ENCODE data around the gene TRMT13. TPM values are rescaled to one million over a fixed set of nuclear protein-coding genes. Genes with fewer than 3 reads are reported as not detected.

TRMT13 gene
- total RNA-seq = 10 to 100 TPM; 33.7 to 33.9 TPM

- Histone ChIP-seq H3K4me3 (peak within 1 kb of the TSS; percentile 61 to 88), H3K27ac (peak within 1 kb of the TSS in 3 of 4 donors; percentile 55 to 78 (median 71)), H3K27me3 (no peaks in the 10 kb centered on the region), H3K36me3 (replicated peaks in 1 of 2; ENCODE audit: insufficient read depth in 1 of 2, low read depth in 2 of 2) (peaks cover 2 to 8% of the 10 kb centered on the region in 2 donors), H3K9me3 (no peaks in the 10 kb centered on the region), H3K4me1 (peaks cover 23% of the 10 kb centered on the region)
- ATAC-seq (peak; percentile 99), DNase-seq (peak; percentile 94 to 98 (median 96))
- intact Hi-C loops (cut with DNase I) = loop anchor here (10.0 kb wide), 1 partner anchor 142 kb away; no protein-coding TSS in a partner anchor
- WGBS, 2 donors = 0% methylated on average over 36 to 57 of the region's 57 CpGs
- TF ChIP-seq POLR2A (IDR thresholded peaks at IDR 0.05) (peak in 2 of 3 donors; percentile 56 to 63), CTCF (IDR thresholded peaks at IDR 0.05) (peak in 3 of 7 experiments; percentile 21 to 41 (median 36))
Observed at GRCh38 chr1:100132566-100133477, at the start of gene TRMT13, which contains the start of gene SASS6. Gene TRMT13, plus strand, starts transcription at chr1:100133163. Its CDS starts 6 bp downstream, at chr1:100133169. Gene SASS6, minus strand, starts transcription at chr1:100132930. Its CDS starts 116 bp downstream, at chr1:100132814.

- DNase-seq = no peak
- TF ChIP-seq CTCF (IDR thresholded peaks at IDR 0.05) (no peak), POLR2A (IDR thresholded peaks at IDR 0.05) (no peak)
- intact Hi-C loops (cut with DNase I) = no loop called here
Observed at GRCh38 chr1:100087396-100087795, 45.6 kb upstream of the TRMT13 start.

GRCh38 chr1:100089082-100089481 is 43.9 kb upstream of the TRMT13 start:
- Histone ChIP-seq H3K9me3 (no peaks in the 10 kb centered on the region), H3K4me3 (no peak overlapping the region), H3K4me1 (no peaks in the 10 kb centered on the region), H3K27ac (no peak overlapping the region), H3K27me3 (no peaks in the 10 kb centered on the region), H3K36me3 (replicated peaks in 1 of 2; ENCODE audit: insufficient read depth in 1 of 2, low read depth in 2 of 2) (no peaks in the 10 kb centered on the region)
- 96 to 100% methylated on average over 1 of the region's 1 CpG for WGBS, 2 donors
- ATAC-seq = no peak
- no peak for DNase-seq
- intact Hi-C loops (cut with DNase I) = no loop called here
- TF ChIP-seq POLR2A (IDR thresholded peaks at IDR 0.05) (no peak), CTCF (IDR thresholded peaks at IDR 0.05) (no peak)

More at GRCh38 chr1:100087396-100087795, 45.6 kb upstream of the TRMT13 start:
- Histone ChIP-seq H3K36me3 (replicated peaks in 1 of 2; ENCODE audit: insufficient read depth in 1 of 2, low read depth in 2 of 2) (no peaks in the 10 kb centered on the region), H3K9me3 (no peaks in the 10 kb centered on the region), H3K27me3 (no peaks in the 10 kb centered on the region), H3K27ac (no peak overlapping the region), H3K4me1 (no peaks in the 10 kb centered on the region), H3K4me3 (no peak overlapping the region)
- no peak for ATAC-seq
- WGBS, 2 donors = 57 to 67% methylated on average over 1 of the region's 1 CpG

GRCh38 chr1:100090471-100090870 is 42.5 kb upstream of the TRMT13 start:
- ATAC-seq = no peak
- Histone ChIP-seq H3K36me3 (replicated peaks in 1 of 2; ENCODE audit: insufficient read depth in 1 of 2, low read depth in 2 of 2) (no peaks in the 10 kb centered on the region), H3K4me1 (no peaks in the 10 kb centered on the region), H3K4me3 (no peak overlapping the region), H3K9me3 (no peaks in the 10 kb centered on the region), H3K27me3 (no peaks in the 10 kb centered on the region), H3K27ac (no peak overlapping the region)
- intact Hi-C loops (cut with DNase I) = no loop called here
- 92 to 94% methylated on average over 3 of the region's 3 CpGs for WGBS, 2 donors
- no peak for TF ChIP-seq POLR2A (IDR thresholded peaks at IDR 0.05)
- no peak for TF ChIP-seq CTCF (IDR thresholded peaks at IDR 0.05)
- no peak for DNase-seq

Measured in body of pancreas (tissue), 4 donors.